Measurements from ENCODE around the gene LRRC74B. TPM values are rescaled to one million over a fixed set of nuclear protein-coding genes. Genes with fewer than 3 reads are reported as not detected.
A peak's percentile ranks its signal among the peaks of the same experiment; 100 is the strongest.
"Not testable (repeated sequence)": the region's sequence is repeated elsewhere in the genome, so short reads cannot be mapped to it uniquely, and the experiment has no call there.

LRRC74B gene
- total RNA-seq, 1 donor from 2014 or later = not detected

DNA sequence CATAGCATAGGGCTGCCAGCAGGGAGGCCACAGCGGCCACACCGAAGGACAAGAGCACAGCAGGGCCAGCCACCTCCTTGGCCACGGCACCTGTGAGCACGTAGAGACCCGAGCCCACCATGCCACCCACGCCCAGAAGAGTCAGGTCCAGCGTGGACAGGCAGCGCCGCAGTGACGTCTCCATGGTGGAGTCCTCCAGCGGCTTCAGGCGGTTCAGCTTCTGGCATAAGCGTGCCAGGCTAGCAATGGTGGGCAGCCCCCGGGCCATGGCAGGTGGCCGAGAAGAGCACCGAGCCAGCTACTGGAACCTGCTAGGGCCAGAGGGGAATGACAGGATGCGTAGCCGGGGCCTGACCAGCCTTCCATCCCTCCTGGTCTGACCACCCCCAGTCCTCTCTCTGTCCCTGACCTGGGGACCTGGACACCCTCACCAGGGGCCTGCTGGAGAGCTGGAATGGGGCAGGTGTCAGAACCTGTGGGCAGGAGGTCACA is 14.2 kb upstream of the LRRC74B start:
- DNase-seq (ENCODE audit: low spot score) (no peak), ATAC-seq (no peak)

DNA sequence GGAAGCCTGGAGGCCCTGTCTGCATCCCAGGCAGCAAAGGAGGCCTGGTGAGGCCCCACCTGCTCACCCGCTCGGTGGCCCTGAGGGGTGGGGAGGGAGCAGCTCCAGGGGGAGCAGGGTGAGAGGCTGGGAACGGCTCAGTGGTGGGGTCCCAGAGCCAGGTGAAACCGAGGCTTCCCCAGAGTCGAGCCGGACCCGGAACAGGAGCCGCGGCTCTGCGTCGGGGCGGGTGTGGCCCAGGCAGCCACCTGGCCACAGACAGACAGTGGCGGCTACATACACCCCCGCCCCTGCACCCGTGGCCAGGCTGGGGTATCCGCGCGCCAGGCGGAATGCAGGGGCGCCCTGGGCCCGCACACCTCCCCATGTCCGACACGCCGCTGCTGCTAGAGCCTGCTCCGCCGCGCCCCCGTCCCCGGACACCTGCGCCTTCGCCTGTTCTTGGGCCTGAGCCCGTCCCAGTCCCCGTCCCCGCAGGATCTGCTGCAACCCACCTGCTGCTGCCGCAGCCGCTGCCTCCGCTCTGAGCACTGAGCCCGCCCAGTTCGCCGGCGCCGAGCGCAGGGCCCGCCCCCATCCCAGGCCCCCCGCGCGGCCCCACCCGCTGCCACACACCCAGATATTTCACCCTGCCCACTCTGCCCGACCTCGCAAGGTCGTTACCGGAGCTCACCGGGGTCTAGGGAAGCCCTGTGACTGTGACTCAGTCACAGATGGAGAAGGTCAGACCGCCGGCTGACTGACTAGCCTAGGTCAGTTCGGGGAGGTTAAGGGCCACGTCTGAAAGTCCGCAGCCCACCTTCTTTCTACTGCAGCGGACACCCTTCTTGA is 13.5 kb upstream of the LRRC74B start, which contains the start of gene SLC7A4:
TSS of gene SLC7A4 (minus strand) at position 525 of the 831 bp plus-strand sequence. CDS start 749 bp downstream, outside the sequence.
- ATAC-seq (peak; percentile 28), DNase-seq (ENCODE audit: low spot score) (no peak)

DNA sequence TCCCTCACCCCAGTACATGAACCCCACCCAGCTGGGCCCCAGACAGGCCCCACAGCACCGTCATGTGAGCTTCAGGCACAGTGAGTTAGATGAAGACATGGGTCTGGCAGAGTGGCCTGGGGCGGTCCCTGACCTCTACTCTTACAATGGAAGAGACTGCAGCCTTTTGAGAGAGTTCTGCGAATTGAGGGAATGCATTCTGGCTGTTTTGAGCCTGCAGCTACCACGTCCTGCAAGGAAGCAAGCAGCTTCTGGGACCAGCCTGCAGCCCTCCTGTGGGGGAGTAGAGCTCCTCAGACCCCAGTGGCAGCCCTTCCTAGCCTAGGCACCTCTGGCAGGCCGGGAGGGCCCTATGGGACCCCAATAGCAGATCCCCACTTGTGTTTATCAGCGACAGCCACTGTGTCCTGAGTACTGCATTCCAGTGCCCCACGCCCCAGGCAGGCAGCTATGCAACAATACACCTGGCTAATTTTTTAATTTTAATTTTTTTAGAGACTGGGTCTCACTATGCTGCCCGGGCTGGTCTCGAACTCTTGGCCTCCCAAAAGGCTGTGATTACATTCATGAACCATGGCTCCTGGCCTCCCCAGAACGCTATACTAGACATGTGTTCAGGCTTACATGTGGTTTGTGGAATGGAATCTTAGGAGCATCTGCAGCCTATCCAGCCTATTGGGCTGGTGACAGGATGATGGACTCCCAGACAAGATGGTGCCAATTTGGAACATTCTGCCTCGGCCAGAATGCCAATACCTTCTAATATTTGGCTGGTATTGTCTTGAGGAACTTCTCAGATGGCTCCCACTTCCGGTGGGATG is 12.7 kb upstream of the LRRC74B start:
- DNase-seq (ENCODE audit: low spot score) (no peak), ATAC-seq (no peak)

DNA sequence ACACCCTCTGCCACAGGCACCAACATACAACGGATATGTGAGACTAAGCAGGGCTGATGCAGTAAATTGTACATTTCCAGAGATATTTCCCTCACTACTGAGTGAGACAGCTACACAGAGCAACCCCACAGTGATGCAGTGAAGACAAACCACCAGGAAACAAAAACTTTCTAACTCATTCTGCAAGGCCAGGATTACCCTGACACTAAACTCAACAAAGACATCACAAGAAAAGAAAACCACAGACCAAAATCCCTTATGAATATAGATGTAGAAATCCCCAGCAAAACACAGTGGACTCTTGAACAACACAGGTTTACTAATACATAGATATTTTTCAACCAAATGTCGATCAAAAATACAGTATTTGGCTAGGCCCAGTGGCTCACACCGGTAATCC is 11.9 kb upstream of the LRRC74B start:
- no peak for ATAC-seq
- DNase-seq (ENCODE audit: low spot score) = no peak

DNA sequence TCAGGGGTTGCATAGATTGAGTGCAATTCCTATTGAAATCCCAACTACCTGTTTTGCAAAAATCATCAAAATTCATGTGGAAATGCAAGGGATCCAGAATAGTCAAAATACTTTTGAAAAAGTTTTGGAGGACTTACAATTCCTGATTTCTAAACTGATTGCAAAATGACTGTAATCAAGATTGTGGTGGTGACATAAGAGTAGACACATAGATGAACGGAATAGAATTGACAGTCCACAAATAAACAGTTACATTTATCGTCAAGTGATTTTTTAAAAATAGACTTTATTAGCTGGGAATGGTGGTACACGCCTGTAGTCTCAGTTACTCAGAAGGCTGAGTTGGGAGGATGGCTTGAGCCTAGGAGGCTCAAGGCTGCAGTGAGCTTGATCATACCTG is 10.8 kb upstream of the LRRC74B start:
- ATAC-seq = no peak

DNA sequence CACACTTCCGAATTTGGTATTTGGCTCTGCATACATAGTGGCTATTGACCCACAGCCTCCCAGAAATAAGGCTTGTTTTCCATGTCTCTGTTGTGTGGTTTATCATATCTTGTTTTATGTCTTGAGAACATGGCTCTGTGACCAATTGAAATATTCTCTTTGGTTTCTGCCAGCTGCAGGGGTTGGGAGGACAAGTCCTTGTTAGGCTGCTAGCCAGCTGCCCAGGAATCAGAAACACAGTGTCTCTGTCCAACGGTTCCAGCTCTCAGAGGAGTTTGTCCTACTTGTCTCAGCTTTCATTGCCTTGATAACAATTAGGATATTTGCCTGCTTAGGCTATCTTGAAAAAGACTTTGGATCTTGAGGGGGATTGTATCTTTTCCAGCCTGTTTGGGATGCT is 7.3 kb upstream of the LRRC74B start:
- ATAC-seq (peak; percentile 30), DNase-seq (ENCODE audit: low spot score) (no peak)

More for the DNA sequence above, 10.8 kb upstream of the LRRC74B start:
- no peak for DNase-seq (ENCODE audit: low spot score)

DNA sequence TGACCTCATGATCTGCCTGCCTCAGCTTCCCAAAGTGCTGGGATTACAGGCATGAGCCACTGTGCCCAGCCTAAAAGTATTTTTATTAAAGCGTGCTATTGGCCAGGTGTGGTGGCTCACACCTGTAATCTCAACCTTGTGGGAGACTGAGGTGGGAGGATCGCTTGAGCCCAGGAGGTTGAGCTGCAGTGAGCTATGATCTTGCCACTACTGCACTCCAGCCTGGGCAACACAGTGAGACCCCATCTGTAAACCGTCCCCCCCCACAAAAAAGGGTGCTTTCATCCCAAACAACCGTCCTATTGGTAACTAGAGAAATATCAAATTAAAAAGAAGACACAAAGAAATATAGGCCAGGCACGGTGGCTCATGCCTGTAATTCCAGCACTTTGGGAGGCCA is 6.6 kb upstream of the LRRC74B start:
- DNase-seq (ENCODE audit: low spot score); ATAC-seq: not testable (repeated sequence)

DNA sequence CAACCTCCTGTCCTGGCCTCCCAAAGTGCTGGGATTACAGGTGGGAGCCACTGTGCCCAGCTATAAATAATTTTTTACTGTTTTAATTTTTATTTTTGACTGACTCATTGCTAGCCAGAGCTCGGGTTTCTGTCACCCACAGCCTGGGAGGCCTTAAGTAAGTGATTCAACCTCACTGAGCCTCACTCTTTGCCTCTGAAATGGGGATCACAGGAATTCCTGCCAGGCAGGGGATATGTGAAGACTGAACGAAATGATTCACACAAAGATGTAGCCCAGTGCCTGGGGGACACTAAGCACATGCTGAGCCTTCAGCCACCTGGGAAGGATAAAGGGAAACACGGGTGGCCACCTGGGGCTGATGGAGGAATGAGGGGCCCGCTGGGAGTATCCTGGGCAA is 3.8 kb upstream of the LRRC74B start:
- DNase-seq (ENCODE audit: low spot score) (no peak), ATAC-seq (no peak)

DNA sequence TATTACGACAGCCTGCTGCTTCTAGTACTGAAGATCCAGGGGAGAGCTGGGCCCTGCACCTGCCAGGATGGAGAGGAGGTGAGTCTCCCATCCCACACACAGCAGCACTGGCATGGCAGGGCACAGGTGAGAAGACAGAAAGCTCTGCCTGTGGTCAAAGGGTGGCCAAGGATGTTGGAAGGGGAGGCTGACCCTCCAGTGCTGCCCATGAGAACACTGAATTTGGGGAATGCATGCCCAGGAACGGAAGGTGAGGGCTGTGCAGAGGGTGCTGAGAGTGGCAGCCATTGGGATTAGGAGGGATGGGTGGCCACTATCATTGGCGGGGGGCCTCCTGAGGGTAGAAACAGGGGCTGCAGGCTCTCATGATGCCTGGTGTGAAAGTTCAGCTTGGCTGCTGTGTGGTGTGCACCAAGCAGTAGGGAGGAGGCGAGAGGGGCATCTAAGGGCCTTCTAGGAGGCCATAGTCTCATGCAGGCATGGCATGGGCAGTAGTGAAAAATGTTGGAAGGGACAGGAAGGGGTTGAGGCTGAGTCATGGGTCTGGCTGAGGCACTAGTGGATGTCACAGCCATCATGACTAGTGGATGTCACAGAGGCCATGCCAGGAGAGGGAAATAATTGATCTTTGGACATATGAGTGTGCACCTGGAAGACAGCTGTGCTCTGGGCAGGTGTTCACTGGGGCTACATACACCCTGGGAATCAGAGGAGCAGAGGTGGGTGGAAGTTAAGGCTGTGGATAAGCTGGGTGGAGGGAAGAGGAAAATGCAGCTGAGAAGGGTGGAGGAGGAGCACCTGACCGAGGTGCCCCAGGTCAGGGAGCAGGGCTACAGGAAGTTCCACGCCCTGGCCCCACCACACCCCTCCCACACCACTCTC is 2.5 kb upstream of the LRRC74B start:
- ATAC-seq (no peak), DNase-seq (ENCODE audit: low spot score) (no peak)

DNA sequence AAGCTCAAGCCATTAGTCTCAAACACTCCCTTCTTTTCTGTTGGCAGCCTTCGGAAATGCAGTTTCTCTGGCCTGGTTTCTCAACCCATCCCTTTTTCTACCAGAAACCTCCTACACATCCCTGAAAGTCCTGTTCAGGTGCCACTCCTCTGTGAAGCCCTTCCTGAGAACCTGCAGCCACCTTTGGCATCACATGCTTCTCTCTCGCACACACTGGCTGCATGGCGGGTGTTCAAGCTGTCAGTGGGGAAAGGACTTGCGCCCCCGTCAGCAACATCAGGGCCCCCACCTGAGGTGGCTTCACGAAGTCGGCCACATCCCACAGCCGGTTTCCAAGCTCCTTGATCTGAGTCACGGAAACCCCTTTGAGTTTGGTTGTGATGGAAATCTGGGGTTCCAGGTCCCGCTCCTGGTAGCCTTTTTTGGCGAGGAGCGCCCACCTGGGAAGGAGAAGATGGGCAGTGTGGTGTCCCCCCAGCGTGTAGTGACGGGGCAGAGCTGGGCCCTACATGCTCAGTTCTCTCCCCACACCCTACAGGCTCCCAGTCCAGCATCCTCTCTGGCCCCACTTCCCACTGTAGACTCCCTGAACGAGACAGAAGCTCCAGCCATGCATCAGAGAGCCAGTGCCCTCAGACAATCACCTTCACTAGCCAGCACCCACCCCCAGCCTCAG is 1.7 kb upstream of the LRRC74B start:
- ATAC-seq = no peak
- DNase-seq (ENCODE audit: low spot score) = no peak

DNA sequence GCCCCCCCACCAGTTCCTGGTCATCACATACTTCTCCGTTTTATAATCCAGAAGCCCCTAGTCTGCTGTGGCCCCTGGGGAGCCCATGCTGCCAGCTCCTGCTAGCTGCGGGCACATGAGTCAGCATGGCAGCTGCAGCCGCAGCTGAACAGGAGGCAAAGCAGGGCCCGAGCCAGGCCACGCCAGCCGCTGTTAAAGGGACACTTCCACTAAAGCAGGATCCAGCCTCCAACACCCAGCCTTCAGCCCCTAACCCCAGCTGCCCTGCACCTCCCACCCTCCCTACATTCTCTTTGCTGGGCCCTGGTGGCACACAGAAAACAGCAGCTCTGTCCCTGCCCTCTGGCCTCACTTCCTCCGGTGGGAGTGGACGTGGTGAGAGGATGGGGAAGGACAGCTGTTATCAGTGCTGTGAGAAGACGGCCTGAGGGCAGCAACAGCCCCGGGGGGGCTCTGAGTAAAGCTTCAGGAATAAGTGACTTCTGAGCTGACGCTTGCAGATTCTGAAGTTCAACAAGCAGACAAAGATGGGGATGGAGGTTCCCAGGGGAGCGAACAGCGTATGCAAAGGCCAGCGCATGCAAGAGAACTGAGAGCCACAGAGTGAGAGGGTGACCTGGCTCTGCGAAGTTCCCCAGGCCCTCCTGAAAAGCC is 688 bp upstream of the LRRC74B start:
- no peak for DNase-seq (ENCODE audit: low spot score)
- ATAC-seq = peak; percentile 62

DNA sequence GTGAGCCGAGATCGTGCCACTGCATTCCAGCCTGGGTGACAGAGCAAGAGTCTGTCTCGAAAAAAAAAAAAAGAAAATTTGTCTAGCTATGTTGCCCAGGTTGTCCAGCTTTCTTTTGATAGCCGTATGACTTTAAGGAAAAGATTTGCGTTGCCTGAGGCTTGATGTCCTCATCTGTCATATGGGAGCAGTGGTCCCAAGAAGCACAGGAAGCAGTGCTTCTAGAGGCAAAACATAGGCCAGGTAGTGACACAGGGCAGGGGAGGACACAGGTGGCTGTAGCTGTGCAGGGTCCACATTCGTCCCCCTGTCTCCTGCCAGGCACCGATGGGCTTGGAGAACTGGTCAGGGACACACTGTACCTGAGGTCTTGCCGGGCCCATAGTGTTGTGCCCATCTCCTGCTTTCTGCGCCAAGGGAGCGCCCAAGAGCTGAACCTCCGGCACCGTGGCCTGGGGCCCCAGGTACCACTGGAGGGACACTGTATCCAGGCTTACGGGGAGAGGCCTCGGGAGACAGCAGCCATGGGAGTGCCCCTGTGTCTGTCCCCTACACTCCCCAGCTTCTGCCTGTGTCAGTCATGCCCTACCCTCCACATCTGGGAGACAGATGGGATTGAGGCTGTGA is 1.4 kb downstream of the LRRC74B start:
- DNase-seq (ENCODE audit: low spot score) = no peak
- ATAC-seq = no peak

DNA sequence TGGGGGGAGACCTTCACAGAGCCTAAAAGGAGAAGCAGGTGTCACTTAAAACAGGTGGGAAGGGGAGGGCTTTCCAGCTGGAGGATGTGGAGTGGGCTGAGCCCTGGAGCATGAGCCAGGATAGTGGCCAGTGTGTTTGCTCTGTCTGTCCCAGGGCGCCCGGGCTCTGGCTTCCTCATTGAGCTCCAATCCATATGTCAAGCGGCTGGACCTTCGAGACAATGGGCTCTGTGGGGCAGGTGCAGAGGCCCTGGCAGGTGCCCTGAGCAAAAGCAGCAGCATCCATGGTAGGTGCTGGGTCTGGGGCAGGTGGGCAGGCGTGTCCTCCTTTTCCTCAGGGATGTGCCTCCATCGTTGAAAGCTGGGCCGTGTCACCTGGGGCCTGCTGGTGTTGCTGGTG is 2.0 kb downstream of the LRRC74B start:
- no peak for ATAC-seq

DNA sequence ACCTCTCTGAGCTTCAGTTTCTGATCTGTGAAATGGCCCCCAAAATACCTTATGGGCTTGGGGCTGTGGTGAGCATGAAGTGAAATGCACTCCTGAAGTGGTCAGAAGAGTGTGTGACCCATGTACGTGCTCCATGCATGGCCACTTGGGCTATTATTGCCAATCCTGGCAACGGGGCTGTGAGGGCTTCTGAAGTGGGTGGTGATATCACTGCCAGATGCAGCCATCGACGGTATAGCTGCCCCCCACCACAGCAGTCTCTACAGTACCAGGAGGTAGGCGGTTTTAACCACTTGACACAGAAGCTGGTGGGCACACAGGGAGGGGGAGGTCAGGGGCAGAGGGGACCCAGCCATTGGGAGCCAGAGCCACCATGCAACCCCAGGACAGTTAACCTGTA is 2.7 kb downstream of the LRRC74B start:
- not testable (repeated sequence) for DNase-seq (ENCODE audit: low spot score); ATAC-seq

More for the DNA sequence above, 2.0 kb downstream of the LRRC74B start:
- no peak for DNase-seq (ENCODE audit: low spot score)

DNA sequence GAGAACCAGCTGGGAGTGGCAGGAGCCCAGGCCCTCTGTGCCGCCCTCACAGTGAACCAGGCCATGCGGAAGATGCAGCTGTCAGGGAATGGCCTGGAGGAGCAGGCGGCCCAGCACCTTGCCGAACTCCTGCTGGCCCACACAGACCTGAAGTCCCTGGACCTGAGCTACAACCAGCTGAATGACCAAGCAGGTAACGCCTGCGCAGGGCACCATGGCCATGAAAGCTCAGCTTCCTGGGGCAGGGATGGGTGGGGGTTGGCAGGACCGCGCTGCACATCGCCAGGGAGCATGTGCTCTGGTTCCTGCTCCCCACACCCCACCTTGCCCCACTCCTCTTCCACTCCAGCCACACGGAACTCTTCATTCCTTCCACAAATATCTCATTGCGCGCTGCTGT is 3.2 kb downstream of the LRRC74B start:
- not testable (repeated sequence) for ATAC-seq; DNase-seq (ENCODE audit: low spot score)

DNA sequence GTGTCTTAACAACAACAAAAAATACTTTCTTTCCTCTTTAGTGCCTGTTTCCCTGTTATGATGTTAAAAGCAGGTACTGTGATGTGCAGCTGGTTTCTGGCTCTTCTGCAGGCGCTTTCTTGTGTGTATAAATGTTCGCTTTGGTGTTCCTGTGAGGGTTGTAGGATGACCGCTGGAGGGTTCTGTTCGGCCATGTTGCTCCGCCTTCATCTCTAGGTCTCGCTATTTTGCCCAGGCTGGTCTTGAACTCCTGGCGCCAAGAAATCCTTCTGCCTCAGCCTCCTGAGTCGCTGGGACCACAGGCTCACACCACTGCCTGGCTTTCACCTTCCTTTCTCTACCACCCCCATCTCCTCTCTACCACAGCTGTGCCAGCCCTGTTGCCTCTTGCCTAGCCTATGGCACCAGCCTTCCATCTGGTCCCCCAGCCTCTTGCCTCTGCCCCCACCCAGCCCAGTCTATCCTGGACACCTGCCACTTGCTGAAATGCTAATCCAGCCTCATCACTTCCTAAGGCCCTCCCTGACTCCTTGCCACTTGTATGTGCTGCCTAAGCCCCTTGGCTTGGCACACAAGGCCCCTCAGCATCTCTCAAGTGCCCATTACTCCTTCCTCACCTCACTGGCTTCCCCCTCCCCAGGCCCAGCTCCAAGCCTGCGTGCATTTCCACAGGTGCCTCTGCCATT is 5.5 kb downstream of the LRRC74B start:
- DNase-seq (ENCODE audit: low spot score) (no peak), ATAC-seq (no peak)

DNA sequence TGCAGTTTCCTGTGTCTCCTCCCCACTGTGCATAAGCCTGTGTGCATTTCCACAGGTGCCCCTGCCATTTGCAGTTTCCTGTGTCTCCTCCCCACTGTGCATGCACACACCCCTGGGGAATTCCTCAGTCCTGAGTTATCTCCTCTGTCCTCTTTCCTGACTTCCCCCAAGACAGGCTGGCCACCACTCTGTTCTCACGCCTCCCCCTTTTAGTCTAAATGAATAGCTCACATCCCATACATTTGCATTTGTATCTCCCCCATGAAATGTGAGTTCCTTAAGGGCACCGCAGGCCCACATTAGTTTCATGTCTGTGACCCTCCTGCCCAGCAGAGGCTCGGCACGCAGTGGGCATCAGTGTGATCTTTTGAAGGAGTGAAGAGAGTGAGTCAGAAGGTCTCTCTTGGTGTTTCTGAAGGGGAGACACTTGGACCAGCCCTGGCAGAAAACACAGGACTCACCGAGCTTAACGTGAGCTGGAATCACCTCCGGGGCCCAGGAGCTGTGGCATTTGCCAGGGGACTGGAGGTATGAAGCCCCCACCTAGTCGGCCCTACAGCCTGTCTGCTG is 6.2 kb downstream of the LRRC74B start:
- no peak for ATAC-seq
- no peak for DNase-seq (ENCODE audit: low spot score)
